ENCODE data around the gene SH3RF3. TPM values are rescaled to one million over a fixed set of nuclear protein-coding genes. Genes with fewer than 3 reads are reported as not detected.

SH3RF3 gene
- total and polyA plus RNA-seq, 2 donors (not counting 1 experiment from before 2014, with no cell fraction given) = 8.3 to 10.1 TPM

- H3K4me3 ChIP-seq (replicated peaks in 1 of 4; ENCODE audit: control extremely low read depth in 1 of 4, insufficient read depth in 1 of 4, low read depth in 3 of 4, low read length in 4 of 4) = no peak overlapping the region
- no peak for TF ChIP-seq EZH2 (IDR thresholded peaks at IDR 0.05; ENCODE audit: low read length, missing control alignments)
- no peak for TF ChIP-seq CTCF (conservative IDR thresholded peaks at IDR 0.05 in 1 of 2, IDR thresholded peaks at IDR 0.05 in 1 of 2; ENCODE audit: low read depth in 1 of 2, low read length in 2 of 2)
- H3K9me3 ChIP-seq (ENCODE audit: control insufficient read depth, insufficient read depth, low read depth, low read length) = no peaks in the 10 kb centered on the region
- H3K27me3 ChIP-seq (ENCODE audit: control insufficient read depth, insufficient read depth, low read length) = no peaks in the 10 kb centered on the region
- no peak for DNase-seq (ENCODE audit: low read depth in 2 of 2)
- H3K27ac ChIP-seq (ENCODE audit: insufficient read depth, low read length) = no peak overlapping the region
- H3K79me2 ChIP-seq (ENCODE audit: control insufficient read depth, insufficient read depth, low read length) = no peaks in the 10 kb centered on the region
- no peak overlapping the region for H2AFZ ChIP-seq (ENCODE audit: low read length)
- H3K9ac ChIP-seq (ENCODE audit: insufficient read depth, low read length) = no peak overlapping the region
- H4K20me1 ChIP-seq (ENCODE audit: control insufficient read depth, extremely low read depth, insufficient read depth, low read length) = no peaks in the 10 kb centered on the region
- H3K4me1 ChIP-seq (ENCODE audit: control insufficient read depth, extremely low read depth, insufficient read depth, low read length) = peaks cover 11% of the 10 kb centered on the region
- peaks cover 5% of the 10 kb centered on the region for H3K36me3 ChIP-seq (ENCODE audit: control insufficient read depth, insufficient read depth, low read length)
- H3K4me2 ChIP-seq (ENCODE audit: extremely low read depth, insufficient read depth, low read length) = no peak overlapping the region
These were observed 292.1 kb downstream of the SH3RF3 start for GRCh38 chr2:109421101-109421500.

- no peak overlapping the region for H3K4me3 ChIP-seq (replicated peaks in 1 of 4; ENCODE audit: control extremely low read depth in 1 of 4, insufficient read depth in 1 of 4, low read depth in 3 of 4, low read length in 4 of 4)
- DNase-seq (ENCODE audit: low read depth in 2 of 2) = no peak
- H3K27ac ChIP-seq (ENCODE audit: insufficient read depth, low read length) = no peak overlapping the region
- peaks cover 11% of the 10 kb centered on the region for H3K4me1 ChIP-seq (ENCODE audit: control insufficient read depth, extremely low read depth, insufficient read depth, low read length)
- H3K9me3 ChIP-seq (ENCODE audit: control insufficient read depth, insufficient read depth, low read depth, low read length) = no peaks in the 10 kb centered on the region
- no peaks in the 10 kb centered on the region for H3K79me2 ChIP-seq (ENCODE audit: control insufficient read depth, insufficient read depth, low read length)
- no peak for TF ChIP-seq CTCF (conservative IDR thresholded peaks at IDR 0.05 in 1 of 2, IDR thresholded peaks at IDR 0.05 in 1 of 2; ENCODE audit: low read depth in 1 of 2, low read length in 2 of 2)
- no peak for TF ChIP-seq EZH2 (IDR thresholded peaks at IDR 0.05; ENCODE audit: low read length, missing control alignments)
- no peaks in the 10 kb centered on the region for H4K20me1 ChIP-seq (ENCODE audit: control insufficient read depth, extremely low read depth, insufficient read depth, low read length)
- peaks cover 5% of the 10 kb centered on the region for H3K36me3 ChIP-seq (ENCODE audit: control insufficient read depth, insufficient read depth, low read length)
- H3K4me2 ChIP-seq (ENCODE audit: extremely low read depth, insufficient read depth, low read length) = no peak overlapping the region
- no peak overlapping the region for H3K9ac ChIP-seq (ENCODE audit: insufficient read depth, low read length)
- H3K27me3 ChIP-seq (ENCODE audit: control insufficient read depth, insufficient read depth, low read length) = no peaks in the 10 kb centered on the region
- H2AFZ ChIP-seq (ENCODE audit: low read length) = no peak overlapping the region
These were observed 292.6 kb downstream of the SH3RF3 start for GRCh38 chr2:109421642-109422041.

- Histone ChIP-seq H3K27me3 (ENCODE audit: control insufficient read depth, insufficient read depth, low read length) (no peaks in the 10 kb centered on the region), H3K4me2 (ENCODE audit: extremely low read depth, insufficient read depth, low read length) (no peak overlapping the region), H3K36me3 (ENCODE audit: control insufficient read depth, insufficient read depth, low read length) (peaks cover 5% of the 10 kb centered on the region), H4K20me1 (ENCODE audit: control insufficient read depth, extremely low read depth, insufficient read depth, low read length) (no peaks in the 10 kb centered on the region), H3K9me3 (ENCODE audit: control insufficient read depth, insufficient read depth, low read depth, low read length) (no peaks in the 10 kb centered on the region), H3K79me2 (ENCODE audit: control insufficient read depth, insufficient read depth, low read length) (no peaks in the 10 kb centered on the region), H3K4me1 (ENCODE audit: control insufficient read depth, extremely low read depth, insufficient read depth, low read length) (peaks cover 11% of the 10 kb centered on the region), H3K4me3 (replicated peaks in 1 of 4; ENCODE audit: control extremely low read depth in 1 of 4, insufficient read depth in 1 of 4, low read depth in 3 of 4, low read length in 4 of 4) (no peak overlapping the region), H3K27ac (ENCODE audit: insufficient read depth, low read length) (no peak overlapping the region), H3K9ac (ENCODE audit: insufficient read depth, low read length) (no peak overlapping the region), H2AFZ (ENCODE audit: low read length) (no peak overlapping the region)
- peak in 1 of 2 donors; percentile 21 for DNase-seq (ENCODE audit: low read depth in 2 of 2)
- TF ChIP-seq EZH2 (IDR thresholded peaks at IDR 0.05; ENCODE audit: low read length, missing control alignments) (no peak), CTCF (conservative IDR thresholded peaks at IDR 0.05 in 1 of 2, IDR thresholded peaks at IDR 0.05 in 1 of 2; ENCODE audit: low read depth in 1 of 2, low read length in 2 of 2) (no peak)
These were observed 293.2 kb downstream of the SH3RF3 start for GRCh38 chr2:109422071-109422757.

All from fibroblast of lung (primary cell).